ENCODE data around the gene CCNQ.

CCNQ gene

GRCh38 chrX:153637121-153638040 is 38.4 kb upstream of the CCNQ start:
- no peak for DNase-seq (ENCODE audit: low read depth in 2 of 2, low spot score in 1 of 2)

GRCh38 chrX:153636716-153637115 is 37.8 kb upstream of the CCNQ start:
- no peak for DNase-seq (ENCODE audit: low read depth in 2 of 2, low spot score in 1 of 2)

GRCh38 chrX:153635788-153636668 is 37.1 kb upstream of the CCNQ start:
- no peak for DNase-seq (ENCODE audit: low read depth in 2 of 2, low spot score in 1 of 2)

- DNase-seq (ENCODE audit: low read depth in 2 of 2, low spot score in 1 of 2) = no peak
Measured at GRCh38 chrX:153635388-153635787, 36.4 kb upstream of the CCNQ start.

- DNase-seq (ENCODE audit: low read depth in 2 of 2, low spot score in 1 of 2) = no peak
Measured at GRCh38 chrX:153634832-153635231, 35.9 kb upstream of the CCNQ start.

- no peak for DNase-seq (ENCODE audit: low read depth in 2 of 2, low spot score in 1 of 2)
Measured at GRCh38 chrX:153634236-153634635, 35.3 kb upstream of the CCNQ start.

- no peak for DNase-seq (ENCODE audit: low read depth in 2 of 2, low spot score in 1 of 2)
Measured at GRCh38 chrX:153633607-153634180, 34.8 kb upstream of the CCNQ start.

GRCh38 chrX:153633048-153633447 is 34.1 kb upstream of the CCNQ start:
- DNase-seq (ENCODE audit: low read depth in 2 of 2, low spot score in 1 of 2) = no peak

GRCh38 chrX:153632595-153632946 is 33.6 kb upstream of the CCNQ start:
- DNase-seq (ENCODE audit: low read depth in 2 of 2, low spot score in 1 of 2) = no peak

GRCh38 chrX:153631907-153632594 is 33.1 kb upstream of the CCNQ start:
- no peak for DNase-seq (ENCODE audit: low read depth in 2 of 2, low spot score in 1 of 2)

- no peak for DNase-seq (ENCODE audit: low read depth in 2 of 2, low spot score in 1 of 2)
Measured at GRCh38 chrX:153631346-153631745, 32.4 kb upstream of the CCNQ start.

- no peak for DNase-seq (ENCODE audit: low read depth in 2 of 2, low spot score in 1 of 2)
Measured at GRCh38 chrX:153628665-153629064, 29.7 kb upstream of the CCNQ start.

- no peak for DNase-seq (ENCODE audit: low read depth in 2 of 2, low spot score in 1 of 2)
Measured at GRCh38 chrX:153628129-153628528, 29.2 kb upstream of the CCNQ start.

- no peak for DNase-seq (ENCODE audit: low read depth in 2 of 2, low spot score in 1 of 2)
Measured at GRCh38 chrX:153627675-153628111, 28.8 kb upstream of the CCNQ start.

- no peak for DNase-seq (ENCODE audit: low read depth in 2 of 2, low spot score in 1 of 2)
Measured at GRCh38 chrX:153626863-153627674, 28.1 kb upstream of the CCNQ start.

GRCh38 chrX:153626025-153626633 is 27.2 kb upstream of the CCNQ start:
- no peak for DNase-seq (ENCODE audit: low read depth in 2 of 2, low spot score in 1 of 2)

- DNase-seq (ENCODE audit: low read depth in 2 of 2, low spot score in 1 of 2) = no peak
Measured at GRCh38 chrX:153625271-153626024, 26.5 kb upstream of the CCNQ start.

- no peak for DNase-seq (ENCODE audit: low read depth in 2 of 2, low spot score in 1 of 2)
Measured at GRCh38 chrX:153624196-153625091, 25.5 kb upstream of the CCNQ start.
